Esophagus muscularis mucosa (tissue), 4 donors: Measurements from ENCODE around the gene OVOL2. TPM values are rescaled to one million over a fixed set of nuclear protein-coding genes. Genes with fewer than 3 reads are reported as not detected.

Experiments
- DNase-seq: peaks from one replicate; pipeline ENCODE4 v3.0.0-alpha.2; 2017; ENCODE audit errors: extremely low spot score
- H3K27ac ChIP-seq, 4 donors: fragments of 200-600 bp; sonication (generic); replicated peaks in 1 of 4; 1 replicate in 3 of 4; 2 replicates in 1 of 4; pipeline ENCODE4 v1.5.1; 2016 to 2019; ENCODE audit warnings: mild to moderate bottlenecking in 1 of 4
- H3K27me3 ChIP-seq, 4 donors: fragments of 200-600 bp; sonication (generic); one replicate each; pipeline versions ENCODE4 v1.5.1 to v1.6.0; 2016 to 2019
- H3K36me3 ChIP-seq, 4 donors: fragments of 200-600 bp; sonication (generic); one replicate each; pipeline ENCODE4 v1.5.1; 2016 to 2019
- H3K4me1 ChIP-seq, 4 donors: fragments of 200-600 bp; sonication (generic); one replicate each; pipeline ENCODE4 v1.5.1; 2016 to 2019
- H3K4me3 ChIP-seq, 4 donors: fragments of 200-600 bp; sonication (generic); 1 replicate in 2 of 4; 2 replicates in 2 of 4; pipeline ENCODE4 v1.5.1; 2016 to 2019; ENCODE audit warnings: mild to moderate bottlenecking in 4 of 4, moderate library complexity in 1 of 4
- H3K9me3 ChIP-seq, 4 donors: fragments of 200-600 bp; sonication (generic); 1 replicate in 3 of 4; 2 replicates in 1 of 4; pipeline ENCODE4 v1.5.1; 2016 to 2019
- CTCF ChIP-seq, 3 experiments: fragments of 200-600 bp in 2 of 3; fragments of 450-650 bp in 1 of 3; sonication (generic) in 2 of 3; IDR thresholded peaks; one replicate each; pipeline ENCODE4 v1.5.1; 2017 to 2019; ENCODE audit warnings: antibody characterized with exemption in 3 of 3, mild to moderate bottlenecking in 2 of 3, moderate library complexity in 1 of 3
- EP300 ChIP-seq: sonication (generic); formaldehyde crosslinking; IDR thresholded peaks from one replicate; pipeline ENCODE4 v1.6.1; 2017; ENCODE audit warnings: antibody characterized with exemption
- POLR2A ChIP-seq: fragments of 450-650 bp; IDR thresholded peaks from one replicate; pipeline ENCODE4 v1.6.1; 2017; ENCODE audit warnings: antibody characterized with exemption, moderate library complexity, mild to moderate bottlenecking, low read depth
- POLR2AphosphoS5 ChIP-seq, 2 donors: sonication (generic); formaldehyde crosslinking; IDR thresholded peaks; one replicate each; pipeline ENCODE4 v1.6.1; 2017; ENCODE audit warnings: antibody characterized with exemption in 2 of 2
- WGBS: methylation state at CpG from one replicate; pipeline ENCODE4 v1.1.5; 2018; 5-methylcytosine and 5-hydroxymethylcytosine counted together
- intact Hi-C: fragments of 100-400 bp; cut with DNase I; formaldehyde crosslinking; loops from one replicate; pipeline ENCODE4 v1.15.1; 2023
- total RNA-seq, 4 donors: library from RNA; depleted of rRNA; stranded (reverse); fragments of >200 nt; gene quantifications; one replicate each; pipeline versions ENCODE4 v1.1.0 to v1.2.1, GENCODE V29; 2016

Gene OVOL2
- total RNA-seq, 4 donors from 2014 or later: not detected

GRCh38 chr20:18056174-18057100 lies 1.3 kb downstream of the OVOL2 start:
- DNase-seq: no peak
- H3K9me3 ChIP-seq: no peaks in the 10 kb centered on the region
- H3K36me3 ChIP-seq: no peaks in the 10 kb centered on the region
- TF ChIP-seq POLR2A (no peak), POLR2AphosphoS5 (IDR thresholded peaks at IDR 0.05) (no peak), CTCF (IDR thresholded peaks at IDR 0.05) (no peak), EP300 (no peak)
- WGBS: 2% methylated on average over 10 of the region's 103 CpGs
- H3K27ac ChIP-seq: peak overlapping the region in 1 of 4 donors; percentile 13
- H3K4me3 ChIP-seq: peak overlapping the region; percentile 47 to 60 (median 52)
- H3K4me1 ChIP-seq: peaks cover 19 to 38% (median 34%) of the 10 kb centered on the region in 4 donors
- intact Hi-C loops: no loop called here
- peaks cover 4 to 88% (median 46%) of the 10 kb centered on the region in 4 donors for H3K27me3 ChIP-seq

GRCh38 chr20:18055261-18055660 lies 2.5 kb downstream of the OVOL2 start:
- TF ChIP-seq EP300: no peak
- TF ChIP-seq POLR2AphosphoS5 (IDR thresholded peaks at IDR 0.05): no peak
- TF ChIP-seq CTCF (IDR thresholded peaks at IDR 0.05): no peak
- no peak for TF ChIP-seq POLR2A
- WGBS: 18% methylated on average over 11 of the region's 11 CpGs
- intact Hi-C loops: no loop called here
- DNase-seq: no peak
- Histone ChIP-seq H3K4me3 (no peak overlapping the region), H3K9me3 (no peaks in the 10 kb centered on the region), H3K27me3 (peaks cover 4 to 76% (median 46%) of the 10 kb centered on the region in 4 donors), H3K4me1 (peaks cover 19 to 38% (median 34%) of the 10 kb centered on the region in 4 donors), H3K27ac (no peak overlapping the region), H3K36me3 (no peaks in the 10 kb centered on the region)

- Histone ChIP-seq H3K9me3 (no peaks in the 10 kb centered on the region), H3K27me3 (peaks cover 4 to 53% (median 26%) of the 10 kb centered on the region in 4 donors), H3K27ac (no peak overlapping the region), H3K36me3 (no peaks in the 10 kb centered on the region), H3K4me1 (peaks cover 14 to 23% (median 19%) of the 10 kb centered on the region in 4 donors), H3K4me3 (no peak overlapping the region)
- no peak for DNase-seq
- 74% methylated on average over 4 of the region's 4 CpGs for WGBS
- intact Hi-C loops: no loop called here
- TF ChIP-seq POLR2AphosphoS5 (IDR thresholded peaks at IDR 0.05): no peak
- TF ChIP-seq CTCF (IDR thresholded peaks at IDR 0.05): no peak
- TF ChIP-seq EP300: no peak
- no peak for TF ChIP-seq POLR2A
Measured at GRCh38 chr20:18052856-18053255, 4.9 kb downstream of the OVOL2 start.

- Histone ChIP-seq H3K4me1 (peaks cover 0 to under 1% (median 0%) of the 10 kb centered on the region in 4 donors), H3K4me3 (no peak overlapping the region), H3K27ac (no peak overlapping the region), H3K9me3 (no peaks in the 10 kb centered on the region), H3K27me3 (peaks cover 0 to 31% (median 6%) of the 10 kb centered on the region in 4 donors), H3K36me3 (no peaks in the 10 kb centered on the region)
- intact Hi-C loops: no loop called here
- DNase-seq: no peak
- WGBS: 54% methylated on average over 1 of the region's 1 CpG
- TF ChIP-seq POLR2AphosphoS5 (IDR thresholded peaks at IDR 0.05) (no peak), CTCF (IDR thresholded peaks at IDR 0.05) (no peak), POLR2A (no peak), EP300 (no peak)
Measured at GRCh38 chr20:18050628-18051027, 7.1 kb downstream of the OVOL2 start.
